Coronary artery (tissue), 2 donors: ENCODE measurements around the gene FBLN1.
A peak's percentile ranks its signal among the peaks of the same experiment; 100 is the strongest.

Experiments used
- DNase-seq: peaks from one replicate; pipeline ENCODE4 v3.0.0-alpha.2; 2017; ENCODE audit warnings: low spot score
- H3K27ac ChIP-seq, 2 donors: fragments of 200-600 bp; sonication (generic); one replicate each; pipeline ENCODE4 v1.5.1; 2016 to 2019
- H3K4me3 ChIP-seq: fragments of 200-600 bp; sonication (generic); 2 replicates; pipeline ENCODE4 v1.5.1; 2016; ENCODE audit warnings: mild to moderate bottlenecking, moderate library complexity
- TF ChIP-seq, protein P1 (sequence below): fragments of 200-600 bp; sonication (generic); IDR thresholded peaks from one replicate; pipeline ENCODE4 v1.5.1; 2019; ENCODE audit warnings: antibody characterized with exemption

Gene FBLN1

DNA sequence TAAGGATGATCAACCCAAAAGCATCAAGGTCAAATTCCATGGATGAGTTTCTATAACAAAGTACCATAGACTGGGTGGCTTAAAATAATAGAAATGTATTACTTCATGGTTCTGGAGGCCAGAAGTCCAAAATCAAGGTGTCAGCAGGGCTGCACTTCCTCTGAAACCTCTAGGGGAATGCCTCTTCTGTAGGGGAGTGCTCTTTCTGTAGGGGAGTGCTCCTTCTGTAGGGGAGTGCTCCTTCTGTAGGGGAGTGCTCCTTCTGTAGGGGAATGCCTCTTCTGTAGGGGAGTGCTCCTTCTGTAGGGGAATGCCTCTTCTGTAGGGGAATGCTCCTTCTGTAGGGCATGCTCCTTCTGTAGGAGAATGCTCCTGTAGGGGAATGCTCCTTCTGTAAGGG lies 65.5 kb downstream of the FBLN1 start:
- no peak for DNase-seq
- Histone ChIP-seq H3K4me3 (no peak overlapping the region), H3K27ac (no peak overlapping the region)
- TF ChIP-seq, protein P1, sequence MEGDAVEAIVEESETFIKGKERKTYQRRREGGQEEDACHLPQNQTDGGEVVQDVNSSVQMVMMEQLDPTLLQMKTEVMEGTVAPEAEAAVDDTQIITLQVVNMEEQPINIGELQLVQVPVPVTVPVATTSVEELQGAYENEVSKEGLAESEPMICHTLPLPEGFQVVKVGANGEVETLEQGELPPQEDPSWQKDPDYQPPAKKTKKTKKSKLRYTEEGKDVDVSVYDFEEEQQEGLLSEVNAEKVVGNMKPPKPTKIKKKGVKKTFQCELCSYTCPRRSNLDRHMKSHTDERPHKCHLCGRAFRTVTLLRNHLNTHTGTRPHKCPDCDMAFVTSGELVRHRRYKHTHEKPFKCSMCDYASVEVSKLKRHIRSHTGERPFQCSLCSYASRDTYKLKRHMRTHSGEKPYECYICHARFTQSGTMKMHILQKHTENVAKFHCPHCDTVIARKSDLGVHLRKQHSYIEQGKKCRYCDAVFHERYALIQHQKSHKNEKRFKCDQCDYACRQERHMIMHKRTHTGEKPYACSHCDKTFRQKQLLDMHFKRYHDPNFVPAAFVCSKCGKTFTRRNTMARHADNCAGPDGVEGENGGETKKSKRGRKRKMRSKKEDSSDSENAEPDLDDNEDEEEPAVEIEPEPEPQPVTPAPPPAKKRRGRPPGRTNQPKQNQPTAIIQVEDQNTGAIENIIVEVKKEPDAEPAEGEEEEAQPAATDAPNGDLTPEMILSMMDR: no peak

- TF ChIP-seq, protein P1: no peak
- Histone ChIP-seq H3K27ac (no peak overlapping the region), H3K4me3 (no peak overlapping the region)
- no peak for DNase-seq
Observed at GRCh38 chr22:45571089-45571488, 68.4 kb downstream of the FBLN1 start.

GRCh38 chr22:45572444-45572843 lies 69.8 kb downstream of the FBLN1 start:
- no peak overlapping the region for H3K4me3 ChIP-seq
- DNase-seq: no peak
- H3K27ac ChIP-seq: no peak overlapping the region
- TF ChIP-seq, protein P1: no peak

- TF ChIP-seq, protein P1: no peak
- no peak for DNase-seq
- H3K4me3 ChIP-seq: no peak overlapping the region
- H3K27ac ChIP-seq: no peak overlapping the region
Observed at GRCh38 chr22:45574069-45574703, 71.5 kb downstream of the FBLN1 start.

GRCh38 chr22:45575173-45575572 lies 72.5 kb downstream of the FBLN1 start:
- DNase-seq: no peak
- H3K4me3 ChIP-seq: no peak overlapping the region
- TF ChIP-seq, protein P1: no peak
- H3K27ac ChIP-seq: no peak overlapping the region

- Histone ChIP-seq H3K27ac (peak overlapping the region in 1 of 2 donors; percentile 7), H3K4me3 (no peak overlapping the region)
- TF ChIP-seq, protein P1: no peak
- DNase-seq: no peak
Observed at GRCh38 chr22:45575607-45576272, 73.1 kb downstream of the FBLN1 start.

- TF ChIP-seq, protein P1: no peak
- Histone ChIP-seq H3K27ac (no peak overlapping the region), H3K4me3 (no peak overlapping the region)
- no peak for DNase-seq
Observed at GRCh38 chr22:45576273-45576625, 73.6 kb downstream of the FBLN1 start.
